WTC11 (cell line): ENCODE measurements around the gene AP5Z1. TPM values are rescaled to one million over a fixed set of nuclear protein-coding genes. Genes with fewer than 3 reads are reported as not detected.
A peak's percentile ranks its signal among the peaks of the same experiment; 100 is the strongest.

Experiments
- ATAC-seq: fragments of 200-7000 bp; cut with Tn5 transposase; 2 replicates; pipeline ENCODE4 v1.10.0; 2021; ENCODE audit warnings: mild to moderate bottlenecking, moderate library complexity
- CTCF ChIA-PET: fragments of 300-600 bp; sonication (Branson Sonifier 250); formaldehyde crosslinking; loops from one replicate; lab custom pipeline; 2021; ENCODE audit warnings: antibody characterized with exemption; lab: Charles Lee
- POLR2A ChIA-PET: fragments of 350-600 bp; sonication (Branson Sonifier 250); formaldehyde crosslinking; loops from one replicate; lab custom pipeline; 2021; ENCODE audit warnings: antibody characterized with exemption; lab: Charles Lee
- DNase-seq: peaks from one replicate; pipeline ENCODE4 v3.0.0; 2021; ENCODE audit warnings: low spot score
- H3K27ac Mint-ChIP-seq: 2 replicates; pipeline ENCODE4 v1.8.0; 2021; ENCODE audit warnings: mixed read lengths
- H3K27me3 Mint-ChIP-seq: 2 replicates; pipeline ENCODE4 v1.8.0; 2021; ENCODE audit warnings: low read depth, mild to moderate bottlenecking, moderate library complexity, mixed read lengths
- H3K36me3 Mint-ChIP-seq: 2 replicates; pipeline ENCODE4 v1.8.0; 2021; ENCODE audit warnings: mixed read lengths
- H3K4me1 Mint-ChIP-seq: 2 replicates; pipeline ENCODE4 v1.8.0; 2022; ENCODE audit warnings: mixed read lengths
- H3K4me3 Mint-ChIP-seq: 2 replicates; pipeline ENCODE4 v1.8.0; 2021; ENCODE audit warnings: mild to moderate bottlenecking, moderate library complexity, mixed read lengths
- H3K9me3 Mint-ChIP-seq: 2 replicates; pipeline ENCODE4 v1.8.0; 2021; ENCODE audit warnings: mixed read lengths
- CBFB ChIP-seq: sonication (generic); formaldehyde crosslinking; IDR thresholded peaks from 2 replicates; pipeline ENCODE4 v1.8.1; 2022; ENCODE audit warnings: mild to moderate bottlenecking, low read depth, missing genetic modification reagents
- CREB1 ChIP-seq: sonication (generic); formaldehyde crosslinking; IDR thresholded peaks from 2 replicates; pipeline ENCODE4 v1.8.0; 2023; ENCODE audit warnings: mild to moderate bottlenecking, missing genetic modification reagents
- FOXP1 ChIP-seq: sonication (generic); formaldehyde crosslinking; IDR thresholded peaks from 2 replicates; pipeline ENCODE4 v1.8.0; 2022; ENCODE audit warnings: missing genetic modification reagents, mild to moderate bottlenecking, moderate library complexity, borderline replicate concordance
- HMGA2 ChIP-seq: fragments of 250-450 bp; sonication (Bioruptor Pico); IDR thresholded peaks from 2 replicates; pipeline ENCODE4 v1.4.0; 2021; ENCODE audit warnings: mild to moderate bottlenecking, moderate library complexity
- IRF2 ChIP-seq: sonication (generic); formaldehyde crosslinking; IDR thresholded peaks from 2 replicates; pipeline ENCODE4 v1.8.0; 2022; ENCODE audit warnings: low read depth, missing genetic modification reagents, borderline replicate concordance
- JUN ChIP-seq: sonication (generic); formaldehyde crosslinking; IDR thresholded peaks from 2 replicates; pipeline ENCODE4 v1.8.0; 2023; ENCODE audit warnings: mild to moderate bottlenecking, missing genetic modification reagents
- MAX ChIP-seq: sonication (generic); formaldehyde crosslinking; IDR thresholded peaks from 2 replicates; pipeline ENCODE4 v1.8.0; 2022; ENCODE audit warnings: mild to moderate bottlenecking, missing genetic modification reagents
- PRRX2 ChIP-seq: fragments of 250-450 bp; sonication (Bioruptor Pico); IDR thresholded peaks from 2 replicates; pipeline ENCODE4 v1.8.0; 2021; ENCODE audit warnings: mild to moderate bottlenecking
- RORB ChIP-seq: fragments of 250-450 bp; sonication (Bioruptor Pico); IDR thresholded peaks from 2 replicates; pipeline ENCODE4 v1.9.0; 2021; ENCODE audit warnings: mild to moderate bottlenecking
- SMAD3 ChIP-seq: sonication (generic); formaldehyde crosslinking; IDR thresholded peaks from 2 replicates; pipeline ENCODE4 v1.8.0; 2022; ENCODE audit warnings: missing genetic modification reagents, mild to moderate bottlenecking, borderline replicate concordance
- ZBTB21 ChIP-seq: sonication (generic); formaldehyde crosslinking; IDR thresholded peaks from 2 replicates; pipeline ENCODE4 v1.8.1; 2023; ENCODE audit warnings: mild to moderate bottlenecking, missing genetic modification reagents, borderline replicate concordance
- ZNF396 ChIP-seq: fragments of 250-450 bp; sonication (Bioruptor Pico); IDR thresholded peaks from 2 replicates; pipeline ENCODE4 v1.8.0; 2021; ENCODE audit warnings: mild to moderate bottlenecking, moderate library complexity, borderline replicate concordance
- ZNF423 ChIP-seq: fragments of 250-450 bp; sonication (Bioruptor Pico); IDR thresholded peaks from 2 replicates; pipeline ENCODE4 v2.1.2; 2022; ENCODE audit warnings: mild to moderate bottlenecking, moderate library complexity
- ZNF425 ChIP-seq: fragments of 250-450 bp; sonication (Bioruptor Pico); conservative IDR thresholded peaks from 2 replicates; pipeline ENCODE4 v1.9.0; 2021; ENCODE audit warnings: mild to moderate bottlenecking
- total RNA-seq: library from RNA; stranded (reverse); gene quantifications from 3 replicates; pipeline ENCODE4 v1.2.3, GENCODE V29; 2021
- TF ChIP-seq, protein P1 (sequence below): sonication (generic); formaldehyde crosslinking; IDR thresholded peaks from 2 replicates; pipeline ENCODE4 v1.8.0; 2023; ENCODE audit warnings: mild to moderate bottlenecking, missing genetic modification reagents
- TF ChIP-seq, protein P2 (sequence below): sonication (generic); formaldehyde crosslinking; IDR thresholded peaks from 2 replicates; pipeline ENCODE4 v1.8.1; 2023; ENCODE audit warnings: mild to moderate bottlenecking, missing genetic modification reagents
- TF ChIP-seq, protein P3 (sequence below): sonication (generic); formaldehyde crosslinking; IDR thresholded peaks from 2 replicates; pipeline ENCODE4 v1.8.0; 2023; ENCODE audit warnings: missing genetic modification reagents, mild to moderate bottlenecking, borderline replicate concordance
- TF ChIP-seq, protein P4 (sequence below): sonication (generic); formaldehyde crosslinking; IDR thresholded peaks from 2 replicates; pipeline ENCODE4 v1.8.0; 2022; ENCODE audit warnings: mild to moderate bottlenecking, missing genetic modification reagents

AP5Z1 gene
- total RNA-seq, 1 experiment from 2014 or later, result 29.4 TPM

- CTCF ChIA-PET, result interaction anchor here (0.6 to 2.6 kb wide), 6 partner anchors 9 to 83 kb away, joined by 3 to 34 read pairs (median 4); partner anchors contain the start of gene RADIL
- Mint-ChIP-seq H3K36me3 (no peaks in the 10 kb centered on the region), H3K4me1 (peaks cover 4% of the 10 kb centered on the region), H3K4me3 (no peak overlapping the region), H3K27me3 (no peaks in the 10 kb centered on the region; the same call in 1 of the 2 replicates), H3K27ac (peak overlapping the region; percentile 41), H3K9me3 (no peaks in the 10 kb centered on the region)
- TF ChIP-seq, protein P1, sequence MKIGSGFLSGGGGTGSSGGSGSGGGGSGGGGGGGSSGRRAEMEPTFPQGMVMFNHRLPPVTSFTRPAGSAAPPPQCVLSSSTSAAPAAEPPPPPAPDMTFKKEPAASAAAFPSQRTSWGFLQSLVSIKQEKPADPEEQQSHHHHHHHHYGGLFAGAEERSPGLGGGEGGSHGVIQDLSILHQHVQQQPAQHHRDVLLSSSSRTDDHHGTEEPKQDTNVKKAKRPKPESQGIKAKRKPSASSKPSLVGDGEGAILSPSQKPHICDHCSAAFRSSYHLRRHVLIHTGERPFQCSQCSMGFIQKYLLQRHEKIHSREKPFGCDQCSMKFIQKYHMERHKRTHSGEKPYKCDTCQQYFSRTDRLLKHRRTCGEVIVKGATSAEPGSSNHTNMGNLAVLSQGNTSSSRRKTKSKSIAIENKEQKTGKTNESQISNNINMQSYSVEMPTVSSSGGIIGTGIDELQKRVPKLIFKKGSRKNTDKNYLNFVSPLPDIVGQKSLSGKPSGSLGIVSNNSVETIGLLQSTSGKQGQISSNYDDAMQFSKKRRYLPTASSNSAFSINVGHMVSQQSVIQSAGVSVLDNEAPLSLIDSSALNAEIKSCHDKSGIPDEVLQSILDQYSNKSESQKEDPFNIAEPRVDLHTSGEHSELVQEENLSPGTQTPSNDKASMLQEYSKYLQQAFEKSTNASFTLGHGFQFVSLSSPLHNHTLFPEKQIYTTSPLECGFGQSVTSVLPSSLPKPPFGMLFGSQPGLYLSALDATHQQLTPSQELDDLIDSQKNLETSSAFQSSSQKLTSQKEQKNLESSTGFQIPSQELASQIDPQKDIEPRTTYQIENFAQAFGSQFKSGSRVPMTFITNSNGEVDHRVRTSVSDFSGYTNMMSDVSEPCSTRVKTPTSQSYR, result no peak
- TF ChIP-seq ZNF425 (CRISPR knock-in tag), result no peak
- no peak for TF ChIP-seq ZNF396 (CRISPR knock-in tag)
- TF ChIP-seq JUN (CRISPR knock-in tag), result no peak
- no peak for TF ChIP-seq RORB (CRISPR knock-in tag)
- TF ChIP-seq, protein P2, sequence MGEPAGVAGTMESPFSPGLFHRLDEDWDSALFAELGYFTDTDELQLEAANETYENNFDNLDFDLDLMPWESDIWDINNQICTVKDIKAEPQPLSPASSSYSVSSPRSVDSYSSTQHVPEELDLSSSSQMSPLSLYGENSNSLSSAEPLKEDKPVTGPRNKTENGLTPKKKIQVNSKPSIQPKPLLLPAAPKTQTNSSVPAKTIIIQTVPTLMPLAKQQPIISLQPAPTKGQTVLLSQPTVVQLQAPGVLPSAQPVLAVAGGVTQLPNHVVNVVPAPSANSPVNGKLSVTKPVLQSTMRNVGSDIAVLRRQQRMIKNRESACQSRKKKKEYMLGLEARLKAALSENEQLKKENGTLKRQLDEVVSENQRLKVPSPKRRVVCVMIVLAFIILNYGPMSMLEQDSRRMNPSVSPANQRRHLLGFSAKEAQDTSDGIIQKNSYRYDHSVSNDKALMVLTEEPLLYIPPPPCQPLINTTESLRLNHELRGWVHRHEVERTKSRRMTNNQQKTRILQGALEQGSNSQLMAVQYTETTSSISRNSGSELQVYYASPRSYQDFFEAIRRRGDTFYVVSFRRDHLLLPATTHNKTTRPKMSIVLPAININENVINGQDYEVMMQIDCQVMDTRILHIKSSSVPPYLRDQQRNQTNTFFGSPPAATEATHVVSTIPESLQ (CRISPR knock-in tag), result no peak
- no peak for TF ChIP-seq CREB1 (CRISPR knock-in tag)
- no peak for ATAC-seq
- POLR2A ChIA-PET, result no interaction called here
- DNase-seq, result no peak
Measured at GRCh38 chr7:4800926-4801838, 25.8 kb downstream of the AP5Z1 start.

GRCh38 chr7:4801839-4802231, 26.4 kb downstream of the AP5Z1 start:
- peaks cover 4% of the 10 kb centered on the region for H3K4me1 Mint-ChIP-seq
- H3K27me3 Mint-ChIP-seq, result peaks cover 4% of the 10 kb centered on the region
- no peak for DNase-seq
- ChIA-PET CTCF (interaction anchor here (1.0 to 2.6 kb wide), 3 partner anchors 9 to 82 kb away, joined by 3 to 34 read pairs (median 9); partner anchors contain the start of gene RADIL), POLR2A (no interaction called here)
- H3K4me3 Mint-ChIP-seq, result no peak overlapping the region
- no peaks in the 10 kb centered on the region for H3K36me3 Mint-ChIP-seq
- no peak for ATAC-seq
- H3K27ac Mint-ChIP-seq, result no peak overlapping the region
- no peaks in the 10 kb centered on the region for H3K9me3 Mint-ChIP-seq
- TF ChIP-seq IRF2, result no peak
- no peak for TF ChIP-seq CBFB (CRISPR knock-in tag)
- TF ChIP-seq, protein P3, sequence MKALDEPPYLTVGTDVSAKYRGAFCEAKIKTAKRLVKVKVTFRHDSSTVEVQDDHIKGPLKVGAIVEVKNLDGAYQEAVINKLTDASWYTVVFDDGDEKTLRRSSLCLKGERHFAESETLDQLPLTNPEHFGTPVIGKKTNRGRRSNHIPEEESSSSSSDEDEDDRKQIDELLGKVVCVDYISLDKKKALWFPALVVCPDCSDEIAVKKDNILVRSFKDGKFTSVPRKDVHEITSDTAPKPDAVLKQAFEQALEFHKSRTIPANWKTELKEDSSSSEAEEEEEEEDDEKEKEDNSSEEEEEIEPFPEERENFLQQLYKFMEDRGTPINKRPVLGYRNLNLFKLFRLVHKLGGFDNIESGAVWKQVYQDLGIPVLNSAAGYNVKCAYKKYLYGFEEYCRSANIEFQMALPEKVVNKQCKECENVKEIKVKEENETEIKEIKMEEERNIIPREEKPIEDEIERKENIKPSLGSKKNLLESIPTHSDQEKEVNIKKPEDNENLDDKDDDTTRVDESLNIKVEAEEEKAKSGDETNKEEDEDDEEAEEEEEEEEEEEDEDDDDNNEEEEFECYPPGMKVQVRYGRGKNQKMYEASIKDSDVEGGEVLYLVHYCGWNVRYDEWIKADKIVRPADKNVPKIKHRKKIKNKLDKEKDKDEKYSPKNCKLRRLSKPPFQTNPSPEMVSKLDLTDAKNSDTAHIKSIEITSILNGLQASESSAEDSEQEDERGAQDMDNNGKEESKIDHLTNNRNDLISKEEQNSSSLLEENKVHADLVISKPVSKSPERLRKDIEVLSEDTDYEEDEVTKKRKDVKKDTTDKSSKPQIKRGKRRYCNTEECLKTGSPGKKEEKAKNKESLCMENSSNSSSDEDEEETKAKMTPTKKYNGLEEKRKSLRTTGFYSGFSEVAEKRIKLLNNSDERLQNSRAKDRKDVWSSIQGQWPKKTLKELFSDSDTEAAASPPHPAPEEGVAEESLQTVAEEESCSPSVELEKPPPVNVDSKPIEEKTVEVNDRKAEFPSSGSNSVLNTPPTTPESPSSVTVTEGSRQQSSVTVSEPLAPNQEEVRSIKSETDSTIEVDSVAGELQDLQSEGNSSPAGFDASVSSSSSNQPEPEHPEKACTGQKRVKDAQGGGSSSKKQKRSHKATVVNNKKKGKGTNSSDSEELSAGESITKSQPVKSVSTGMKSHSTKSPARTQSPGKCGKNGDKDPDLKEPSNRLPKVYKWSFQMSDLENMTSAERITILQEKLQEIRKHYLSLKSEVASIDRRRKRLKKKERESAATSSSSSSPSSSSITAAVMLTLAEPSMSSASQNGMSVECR (CRISPR knock-in tag), result no peak
- no peak for TF ChIP-seq FOXP1 (CRISPR knock-in tag)
- TF ChIP-seq PRRX2, result no peak
- TF ChIP-seq, protein P4, sequence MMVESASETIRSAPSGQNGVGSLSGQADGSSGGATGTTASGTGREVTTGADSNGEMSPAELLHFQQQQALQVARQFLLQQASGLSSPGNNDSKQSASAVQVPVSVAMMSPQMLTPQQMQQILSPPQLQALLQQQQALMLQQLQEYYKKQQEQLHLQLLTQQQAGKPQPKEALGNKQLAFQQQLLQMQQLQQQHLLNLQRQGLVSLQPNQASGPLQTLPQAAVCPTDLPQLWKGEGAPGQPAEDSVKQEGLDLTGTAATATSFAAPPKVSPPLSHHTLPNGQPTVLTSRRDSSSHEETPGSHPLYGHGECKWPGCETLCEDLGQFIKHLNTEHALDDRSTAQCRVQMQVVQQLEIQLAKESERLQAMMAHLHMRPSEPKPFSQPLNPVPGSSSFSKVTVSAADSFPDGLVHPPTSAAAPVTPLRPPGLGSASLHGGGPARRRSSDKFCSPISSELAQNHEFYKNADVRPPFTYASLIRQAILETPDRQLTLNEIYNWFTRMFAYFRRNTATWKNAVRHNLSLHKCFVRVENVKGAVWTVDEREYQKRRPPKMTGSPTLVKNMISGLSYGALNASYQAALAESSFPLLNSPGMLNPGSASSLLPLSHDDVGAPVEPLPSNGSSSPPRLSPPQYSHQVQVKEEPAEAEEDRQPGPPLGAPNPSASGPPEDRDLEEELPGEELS (CRISPR knock-in tag), result no peak
- TF ChIP-seq ZNF423 (CRISPR knock-in tag), result no peak
- TF ChIP-seq ZBTB21 (CRISPR knock-in tag), result no peak
- no peak for TF ChIP-seq HMGA2 (CRISPR knock-in tag)
- TF ChIP-seq SMAD3 (CRISPR knock-in tag), result no peak
- no peak for TF ChIP-seq MAX (CRISPR knock-in tag)
